Heart left ventricle (tissue), 13 donors: ENCODE results near the gene MARCHF10.

Experiments used
- POLR2A ChIP-seq, 2 donors: fragments of 450-650 bp; IDR thresholded peaks; one replicate each; pipeline ENCODE4 v1.6.1; 2017; ENCODE audit warnings: antibody characterized with exemption in 2 of 2, mild to moderate bottlenecking in 2 of 2, moderate library complexity in 2 of 2
- TF ChIP-seq, protein P1 (sequence below), 12 donors: fragments of 200-600 bp; sonication (generic) in 4 of 12; IDR thresholded peaks; one replicate each; pipeline versions ENCODE4 v1.5.0 to v1.8.0; 2018 to 2022; ENCODE audit warnings: antibody characterized with exemption in 12 of 12, mild to moderate bottlenecking in 5 of 12
- donor health status: ischemic (EF 13 %, LVEDD 7.1; RV severe dilation, severe dysfunction).
- donor health status: DM: no; HTN: yes; CAD: no.
- donor health status: DM: no; HTN: no; CAD: no.
- donor health status: ischemic (EF 25% LVEDD 6.9; RV normal size, moderate dysfunction).
- donor health status: ischemic (EF 25% LVEDD 5.7; RV mildly dilated, moderate dysfunction).
- donor health status: ischemic (EF 35%, LVEDD 5.7; RV mildly dilated, moderate dysfunction).
- donor health status: nonischemic (EF 11% LVEDD 7.7; RV severe dilation, severe dysfunction).
- donor health status: DM: yes; HTN: yes; CAD: no.
- donor health status: PGD.
- donor health status: ischemic (EF 29% LVEDD 5.4; RV normal size, mild dysfunction).
- donor health status: nonischemic (EF 23%, LVEDD 6.1; RV moderate dilation, normal function).

GRCh38 chr17:62816282-62816839 is 8.2 kb upstream of the MARCHF10 start:
- TF ChIP-seq, protein P1, sequence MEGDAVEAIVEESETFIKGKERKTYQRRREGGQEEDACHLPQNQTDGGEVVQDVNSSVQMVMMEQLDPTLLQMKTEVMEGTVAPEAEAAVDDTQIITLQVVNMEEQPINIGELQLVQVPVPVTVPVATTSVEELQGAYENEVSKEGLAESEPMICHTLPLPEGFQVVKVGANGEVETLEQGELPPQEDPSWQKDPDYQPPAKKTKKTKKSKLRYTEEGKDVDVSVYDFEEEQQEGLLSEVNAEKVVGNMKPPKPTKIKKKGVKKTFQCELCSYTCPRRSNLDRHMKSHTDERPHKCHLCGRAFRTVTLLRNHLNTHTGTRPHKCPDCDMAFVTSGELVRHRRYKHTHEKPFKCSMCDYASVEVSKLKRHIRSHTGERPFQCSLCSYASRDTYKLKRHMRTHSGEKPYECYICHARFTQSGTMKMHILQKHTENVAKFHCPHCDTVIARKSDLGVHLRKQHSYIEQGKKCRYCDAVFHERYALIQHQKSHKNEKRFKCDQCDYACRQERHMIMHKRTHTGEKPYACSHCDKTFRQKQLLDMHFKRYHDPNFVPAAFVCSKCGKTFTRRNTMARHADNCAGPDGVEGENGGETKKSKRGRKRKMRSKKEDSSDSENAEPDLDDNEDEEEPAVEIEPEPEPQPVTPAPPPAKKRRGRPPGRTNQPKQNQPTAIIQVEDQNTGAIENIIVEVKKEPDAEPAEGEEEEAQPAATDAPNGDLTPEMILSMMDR (IDR thresholded peaks at IDR 0.05) = no peak
- TF ChIP-seq POLR2A (IDR thresholded peaks at IDR 0.05) = no peak
